SK-N-SH (cell line): ENCODE measurements around the gene TAF5L. TPM values are rescaled to one million over a fixed set of nuclear protein-coding genes. Genes with fewer than 3 reads are reported as not detected.

ENCODE experiments used
- CTCF ChIA-PET: fragments of 300-600, 350-600 bp; formaldehyde crosslinking; extraction: SDS; loops from one replicate; lab custom pipeline; 2021; lab: Yijun Ruan, JAX
- POLR2A ChIA-PET: fragments of 350-600 bp; sonication (Branson Sonifier 250); formaldehyde crosslinking; extraction: SDS; loops from one replicate; lab custom pipeline; 2020; ENCODE audit warnings: antibody characterized with exemption, inconsistent platforms; lab: Yijun Ruan, JAX
- DNase-seq: peaks from one replicate; pipeline ENCODE4 v3.0.0; 2012
- H2AFZ ChIP-seq: fragments of 200-600 bp; sonication (generic); 2 replicates; pipeline ENCODE4 v1.8.1; 2016; ENCODE audit warnings: antibody characterized with exemption, mild to moderate bottlenecking, low read depth
- H3F3A ChIP-seq: fragments of 200-600 bp; sonication (generic); replicated peaks from 2 replicates; pipeline ENCODE3; 2016; ENCODE audit warnings: antibody characterized with exemption, mild to moderate bottlenecking; ENCODE audit not compliant: insufficient read depth
- H3K27ac ChIP-seq, 2 experiments: fragments of 200-500 bp in 1 of 2; fragments of 200-600 bp in 1 of 2; sonication (Bioruptor generic) in 1 of 2; sonication (generic), shearing (Covaris generic) in 1 of 2; 2 replicates each; pipeline versions ENCODE4 v1.5.1 to v1.6.1; 2014 to 2016; ENCODE audit warnings: low read depth in 2 of 2, inconsistent platforms in 1 of 2, low read length in 1 of 2, mild to moderate bottlenecking in 1 of 2, mixed read lengths in 1 of 2
- H3K27me3 ChIP-seq: fragments of 200-600 bp; sonication (generic), shearing (Covaris generic); 2 replicates; pipeline ENCODE4 v1.6.1; 2016; ENCODE audit warnings: mixed run types; ENCODE audit not compliant: insufficient read depth
- H3K36me3 ChIP-seq, 2 experiments: fragments of 200-500 bp in 1 of 2; fragments of 200-600 bp in 1 of 2; sonication (Bioruptor generic) in 1 of 2; sonication (generic) in 1 of 2; replicated peaks in 1 of 2; 2 replicates each; pipeline versions ENCODE3 to v1.5.1; 2014 to 2016; ENCODE audit warnings: low read length in 1 of 2, mild to moderate bottlenecking in 1 of 2; ENCODE audit not compliant: insufficient read depth in 2 of 2, control insufficient read depth in 1 of 2
- H3K4me1 ChIP-seq, 2 experiments: fragments of 200-500 bp in 1 of 2; fragments of 200-600 bp in 1 of 2; sonication (Bioruptor generic) in 1 of 2; sonication (generic), shearing (Covaris generic) in 1 of 2; 2 replicates each; pipeline versions ENCODE4 v1.5.1 to v1.6.1; 2014 to 2016; ENCODE audit warnings: low read depth in 1 of 2, low read length in 1 of 2, mixed run types in 1 of 2; ENCODE audit not compliant: insufficient read depth in 2 of 2, control insufficient read depth in 1 of 2
- H3K4me2 ChIP-seq: fragments of 200-600 bp; sonication (generic), shearing (Covaris generic); 2 replicates; pipeline ENCODE4 v1.6.1; 2017; ENCODE audit warnings: mixed run types
- H3K4me3 ChIP-seq, 2 experiments: fragments of 200-500 bp in 1 of 2; fragments of 200-600 bp in 1 of 2; sonication (Bioruptor generic) in 1 of 2; sonication (generic), shearing (Covaris generic) in 1 of 2; 2 replicates each; pipeline versions ENCODE4 v1.5.1 to v1.8.1; 2014 to 2016; ENCODE audit warnings: low read depth in 2 of 2, inconsistent platforms in 1 of 2, low read length in 1 of 2, mild to moderate bottlenecking in 1 of 2, mixed read lengths in 1 of 2, moderate library complexity in 1 of 2
- H3K79me2 ChIP-seq: fragments of 200-600 bp; sonication (generic); 2 replicates; pipeline ENCODE4 v1.8.1; 2017; ENCODE audit warnings: mild to moderate bottlenecking; ENCODE audit not compliant: insufficient read depth
- H3K9ac ChIP-seq: fragments of 200-600 bp; sonication (generic); 2 replicates; pipeline ENCODE4 v1.6.1; 2017; ENCODE audit warnings: mixed run types
- H3K9me2 ChIP-seq: fragments of 200-600 bp; sonication (generic); 2 replicates; pipeline ENCODE4 v1.6.1; 2017; ENCODE audit warnings: mixed run types
- H3K9me3 ChIP-seq: fragments of 200-600 bp; sonication (generic); 2 replicates; pipeline ENCODE4 v1.6.1; 2017; ENCODE audit warnings: mixed run types, mild to moderate bottlenecking, moderate library complexity
- H4K20me1 ChIP-seq: fragments of 200-600 bp; sonication (generic); 2 replicates; pipeline ENCODE4 v1.6.1; 2017; ENCODE audit warnings: mild to moderate bottlenecking, mixed run types; ENCODE audit not compliant: insufficient read depth
- CHD2 ChIP-seq: fragments of 150-350 bp; IDR thresholded peaks from 2 replicates; pipeline ENCODE4 v1.6.1; 2018; ENCODE audit warnings: low read length; ENCODE audit not compliant: partially characterized antibody
- EP300 ChIP-seq, 2 experiments: IDR thresholded peaks; 2 replicates each; pipeline versions ENCODE4 v1.4.0 to v1.6.1; 2012; ENCODE audit warnings: borderline replicate concordance in 1 of 2, low read depth in 1 of 2, low read length in 1 of 2
- FOSL2 ChIP-seq: IDR thresholded peaks from 2 replicates; pipeline ENCODE4 v1.4.0; 2012; ENCODE audit warnings: low read depth, mild to moderate bottlenecking, moderate library complexity, borderline replicate concordance
- FOXJ3 ChIP-seq: sonication (generic); formaldehyde crosslinking; IDR thresholded peaks from 2 replicates; pipeline ENCODE4 v1.5.1; 2020; ENCODE audit warnings: mild to moderate bottlenecking, missing genetic modification reagents
- GABPA ChIP-seq: IDR thresholded peaks from 2 replicates; pipeline ENCODE4 v1.4.0; 2012; ENCODE audit warnings: low read depth, mild to moderate bottlenecking
- MAX ChIP-seq: IDR thresholded peaks from 2 replicates; pipeline ENCODE4 v1.4.0; 2012; ENCODE audit warnings: low read depth
- MEF2A ChIP-seq: IDR thresholded peaks from 2 replicates; pipeline ENCODE4 v1.4.0; 2012; ENCODE audit warnings: low read depth, borderline replicate concordance
- MXI1 ChIP-seq: IDR thresholded peaks from 2 replicates; pipeline ENCODE4 v1.6.1; 2012; ENCODE audit warnings: mild to moderate bottlenecking, low read depth, low read length, improper control_type of control experiment
- NRF1 ChIP-seq: IDR thresholded peaks from 2 replicates; pipeline ENCODE4 v1.6.1; 2012; ENCODE audit warnings: low read depth, mild to moderate bottlenecking, low read length
- PBX3 ChIP-seq: IDR thresholded peaks from 2 replicates; pipeline ENCODE4; 2012
- RAD21 ChIP-seq: IDR thresholded peaks from 2 replicates; pipeline ENCODE4 v1.6.1; 2012; ENCODE audit warnings: mild to moderate bottlenecking, low read length
- REST ChIP-seq: IDR thresholded peaks from 2 replicates; pipeline ENCODE4 v1.6.1; 2012; ENCODE audit warnings: mild to moderate bottlenecking, low read depth, low read length, moderate library complexity
- RFX5 ChIP-seq: IDR thresholded peaks from 2 replicates; pipeline ENCODE4 v1.6.1; 2012; ENCODE audit warnings: mild to moderate bottlenecking, improper control_type of control experiment, low read length
- SMC3 ChIP-seq: IDR thresholded peaks from 2 replicates; pipeline ENCODE4 v1.6.1; 2012; ENCODE audit warnings: low read depth, low read length, improper control_type of control experiment
- TAF1 ChIP-seq: IDR thresholded peaks from 2 replicates; pipeline ENCODE4 v1.6.1; 2012; ENCODE audit warnings: low read depth, mild to moderate bottlenecking, low read length, moderate library complexity, borderline replicate concordance
- USF1 ChIP-seq: IDR thresholded peaks from 2 replicates; pipeline ENCODE4 v1.4.0; 2012; ENCODE audit warnings: low read depth, borderline replicate concordance
- YY1 ChIP-seq: IDR thresholded peaks from 2 replicates; pipeline ENCODE4 v1.4.0; 2012; ENCODE audit warnings: low read depth, mild to moderate bottlenecking
- WGBS: methylation state at CpG from one replicate; pipeline ENCODE4 v1.1.6; 2017; ENCODE audit warnings: low lambda C conversion rate; 5-methylcytosine and 5-hydroxymethylcytosine counted together
- polyA plus RNA-seq, 3 experiments: library from polyadenylated mRNA; depleted of rRNA; stranded (reverse); fragments of >200 nt; gene quantifications; 2 replicates each; pipeline ENCODE4 v1.2.3, GENCODE V29; 2012

TAF5L gene
- polyA plus RNA-seq, 1 of the 3 experiments (the other 2 are of a cell fraction) = 17.1 TPM

GRCh38 chr1:229570305-229570704 lies 55.6 kb downstream of the TAF5L start:
- no peaks in the 10 kb centered on the region for H3K9me3 ChIP-seq
- H3K36me3 ChIP-seq = no peaks in the 10 kb centered on the region
- no peaks in the 10 kb centered on the region for H4K20me1 ChIP-seq
- no peaks in the 10 kb centered on the region for H3K27me3 ChIP-seq
- no peak overlapping the region for H2AFZ ChIP-seq
- no peaks in the 10 kb centered on the region for H3K4me1 ChIP-seq
- 86% methylated on average over 20 of the region's 20 CpGs for WGBS
- ChIA-PET CTCF (interaction anchor here (1.1 kb wide), 1 partner anchor 12 kb away, joined by 4 read pairs; the partner anchor contains the start of gene ABCB10), POLR2A (no interaction called here)
- H3K9me2 ChIP-seq = no peaks in the 10 kb centered on the region
- H3K4me2 ChIP-seq = no peak overlapping the region
- H3F3A ChIP-seq = no peaks in the 10 kb centered on the region
- no peak overlapping the region for H3K4me3 ChIP-seq
- no peak for TF ChIP-seq GABPA
- no peak for DNase-seq
- H3K9ac ChIP-seq = no peak overlapping the region
- no peak overlapping the region for H3K27ac ChIP-seq
- H3K79me2 ChIP-seq = no peaks in the 10 kb centered on the region

- ChIA-PET CTCF (interaction anchor here (1.1 to 2.0 kb wide), 2 partner anchors 8 to 48 kb away, joined by 3 to 6 read pairs; partner anchors contain the start of gene ABCB10), POLR2A (no interaction called here)
- WGBS = 83% methylated on average over 13 of the region's 13 CpGs
Measured at GRCh38 chr1:229567109-229567868, 58.6 kb downstream of the TAF5L start.

More at GRCh38 chr1:229567109-229567868, 58.6 kb downstream of the TAF5L start:
- H3K9me3 ChIP-seq = no peaks in the 10 kb centered on the region
- no peaks in the 10 kb centered on the region for H3K9me2 ChIP-seq
- no peaks in the 10 kb centered on the region for H4K20me1 ChIP-seq
- no peak overlapping the region for H3K4me3 ChIP-seq
- no peaks in the 10 kb centered on the region for H3K36me3 ChIP-seq
- no peak for TF ChIP-seq CHD2
- TF ChIP-seq REST = no peak
- TF ChIP-seq RFX5 = no peak
- no peak for TF ChIP-seq PBX3
- TF ChIP-seq MXI1 = no peak
- TF ChIP-seq SMC3 = no peak
- no peak for TF ChIP-seq FOXJ3
- no peak for TF ChIP-seq NRF1
- TF ChIP-seq FOSL2 = no peak
- no peak for TF ChIP-seq MEF2A
- TF ChIP-seq USF1 = no peak
- no peak for TF ChIP-seq MAX
- no peak for TF ChIP-seq EP300 (IDR thresholded peaks at IDR 0.05; ENCODE audit: borderline replicate concordance in 1 of 2, low read depth in 1 of 2, low read length in 1 of 2)
- no peak for TF ChIP-seq YY1
- TF ChIP-seq TAF1 = no peak
- no peak for TF ChIP-seq RAD21
- TF ChIP-seq, all 33 proteins: peak for 0
- Histone ChIP-seq H3K27me3 (no peaks in the 10 kb centered on the region), H3K79me2 (no peaks in the 10 kb centered on the region), H3K4me1 (no peaks in the 10 kb centered on the region), H3K27ac (no peak overlapping the region), H3F3A (no peaks in the 10 kb centered on the region), H2AFZ (no peak overlapping the region), H3K4me2 (no peak overlapping the region), H3K9ac (no peak overlapping the region)
- no peak for DNase-seq
